Right renal pelvis (tissue), 4 donors: Measurements from ENCODE around the gene EML3. TPM values are rescaled to one million over a fixed set of nuclear protein-coding genes. Genes with fewer than 3 reads are reported as not detected.
"Not testable (repeated sequence)": the region's sequence is repeated elsewhere in the genome, so short reads cannot be mapped to it uniquely, and the experiment has no call there.

ENCODE experiments used
- DNase-seq, 4 donors: peaks; one replicate each; pipeline ENCODE4 v3.0.0-alpha.2; 2013; ENCODE audit warnings: low read depth in 4 of 4, low spot score in 3 of 4, missing footprints in 1 of 4
- polyA plus RNA-seq, 4 donors: library from polyadenylated mRNA; unstranded; fragments of 120-200 nt; gene quantifications; one replicate each; pipeline ENCODE4 v1.2.1, GENCODE V29; 2013; ENCODE audit not compliant: insufficient read length in 4 of 4

The EML3 gene
- polyA plus RNA-seq, 4 donors = 27.9 to 40.2 (median 36.0) TPM

GRCh38 chr11:62599901-62600300 lies 12.7 kb downstream of the EML3 start:
- no peak for DNase-seq

GRCh38 chr11:62599069-62599696 lies 13.4 kb downstream of the EML3 start:
- peak; percentile 78 to 90 (median 85) for DNase-seq

GRCh38 chr11:62595124-62595523 lies 17.5 kb downstream of the EML3 start:
- DNase-seq = no peak

GRCh38 chr11:62593434-62594044 lies 19.0 kb downstream of the EML3 start:
- no peak for DNase-seq

- DNase-seq = no peak
These were observed 19.6 kb downstream of the EML3 start for GRCh38 chr11:62592989-62593421.

- DNase-seq = no peak
These were observed 20.3 kb downstream of the EML3 start for GRCh38 chr11:62592146-62592815.

- DNase-seq = peak; percentile 97 to 99 (median 98)
These were observed 21.0 kb downstream of the EML3 start, which contains the start of gene TUT1 for GRCh38 chr11:62591448-62592145. TUT1 (minus strand) TSS chr11:62591523; CDS start chr11:62591485, 38 bp downstream.

GRCh38 chr11:62588966-62589637 lies 23.5 kb downstream of the EML3 start:
- no peak for DNase-seq

- DNase-seq = not testable (repeated sequence)
These were observed 27.2 kb downstream of the EML3 start for GRCh38 chr11:62585356-62585755.

- DNase-seq = not testable (repeated sequence)
These were observed 30.8 kb downstream of the EML3 start for GRCh38 chr11:62581735-62582134.

- no peak for DNase-seq
These were observed 31.4 kb downstream of the EML3 start for GRCh38 chr11:62580959-62581715.

GRCh38 chr11:62579252-62579651 lies 33.3 kb downstream of the EML3 start:
- no peak for DNase-seq

- no peak for DNase-seq
These were observed 34.0 kb downstream of the EML3 start for GRCh38 chr11:62578541-62578940.

GRCh38 chr11:62577046-62577714 lies 35.4 kb downstream of the EML3 start:
- no peak for DNase-seq

GRCh38 chr11:62575837-62576236 lies 36.7 kb downstream of the EML3 start:
- no peak for DNase-seq

- no peak for DNase-seq
These were observed 37.4 kb downstream of the EML3 start for GRCh38 chr11:62575156-62575555.

- no peak for DNase-seq
These were observed 38.1 kb downstream of the EML3 start for GRCh38 chr11:62574363-62575071.

GRCh38 chr11:62573592-62574362 lies 38.8 kb downstream of the EML3 start, which contains the start of gene EEF1G:
EEF1G (minus strand) TSS chr11:62573891; CDS start chr11:62573842, 49 bp downstream.
- peak; percentile 95 to 100 (median 98) for DNase-seq
